ENCODE results near the gene ARHGAP33.

GRCh38 chr19:35786299-35787160 lies 11.2 kb downstream of the ARHGAP33 start:
- TF ChIP-seq CTCF (conservative IDR thresholded peaks at IDR 0.05 in 1 of 2, IDR thresholded peaks at IDR 0.05 in 1 of 2; ENCODE audit: extremely low read depth in 1 of 2, insufficient read depth in 1 of 2, low read depth in 1 of 2, low read length in 2 of 2) (no peak), EZH2 (IDR thresholded peaks at IDR 0.05; ENCODE audit: borderline replicate concordance, low read length) (no peak)
